Loucy (cell line): ENCODE measurements around the gene UQCRC1.

Experiments used
- H2AFZ ChIP-seq: fragments of 200-600 bp; sonication (generic); 2 replicates; pipeline ENCODE4 v1.6.0; 2016; ENCODE audit warnings: antibody characterized with exemption, mild to moderate bottlenecking, low read length, moderate library complexity
- H3F3A ChIP-seq: fragments of 200-600 bp; 2 replicates; pipeline ENCODE4 v1.6.0; 2016; ENCODE audit warnings: antibody characterized with exemption, low read depth, mild to moderate bottlenecking
- H3K27me3 ChIP-seq: fragments of 200-600 bp; sonication (generic); 2 replicates; pipeline ENCODE4 v1.6.1; 2014; ENCODE audit warnings: low read length, mild to moderate bottlenecking; ENCODE audit not compliant: insufficient read depth, poor library complexity, severe bottlenecking
- H3K36me3 ChIP-seq: fragments of 200-600 bp; sonication (generic); 2 replicates; pipeline ENCODE4 v1.6.1; 2016; ENCODE audit warnings: low read length; ENCODE audit not compliant: insufficient read depth
- H3K4me1 ChIP-seq: fragments of 200-600 bp; sonication (generic); 2 replicates; pipeline ENCODE4 v1.5.1; 2014; ENCODE audit warnings: low read length, mild to moderate bottlenecking; ENCODE audit not compliant: insufficient read depth, poor library complexity, severe bottlenecking
- H3K4me2 ChIP-seq: fragments of 200-600 bp; sonication (generic); 2 replicates; pipeline ENCODE4 v1.6.0; 2014; ENCODE audit warnings: antibody characterized with exemption, low read length, low read depth, mild to moderate bottlenecking; ENCODE audit not compliant: poor library complexity, severe bottlenecking
- H3K4me3 ChIP-seq: fragments of 200-600 bp; sonication (generic); 2 replicates; pipeline ENCODE4 v1.5.1; 2014; ENCODE audit warnings: low read length, mild to moderate bottlenecking, mixed read lengths; ENCODE audit not compliant: poor library complexity, severe bottlenecking
- H3K79me2 ChIP-seq: fragments of 200-600 bp; sonication (generic); 2 replicates; pipeline ENCODE4 v1.6.1; 2014; ENCODE audit warnings: low read length; ENCODE audit not compliant: insufficient read depth
- H3K9ac ChIP-seq: fragments of 200-600 bp; sonication (generic); 2 replicates; pipeline ENCODE4 v1.6.0; 2014; ENCODE audit warnings: mild to moderate bottlenecking, low read depth, low read length, moderate library complexity; ENCODE audit not compliant: poor library complexity, severe bottlenecking
- H3K9me2 ChIP-seq: fragments of 200-600 bp; sonication (generic); replicated peaks from 2 replicates; pipeline ENCODE4 v1.6.1; 2016; ENCODE audit warnings: low read depth, low read length, mixed read lengths
- H3K9me3 ChIP-seq: fragments of 200-600 bp; sonication (generic); 2 replicates; pipeline ENCODE4 v1.6.1; 2014; ENCODE audit warnings: mild to moderate bottlenecking, antibody characterized with exemption, low read length, low read depth; ENCODE audit not compliant: insufficient read depth
- H4K20me1 ChIP-seq: fragments of 200-600 bp; sonication (generic); 2 replicates; pipeline ENCODE4 v1.6.0; 2014; ENCODE audit warnings: antibody characterized with exemption, low read length, mild to moderate bottlenecking; ENCODE audit not compliant: insufficient read depth, poor library complexity, severe bottlenecking
- EZH2phosphoT487 ChIP-seq: fragments of 200-600 bp; IDR thresholded peaks from 2 replicates; pipeline ENCODE4 v1.6.1; 2018; ENCODE audit warnings: antibody characterized with exemption, mild to moderate bottlenecking, moderate library complexity, borderline replicate concordance
- TF ChIP-seq, protein P1 (sequence below): fragments of 200-600 bp; sonication (generic); conservative IDR thresholded peaks from 2 replicates; pipeline ENCODE4 v1.5.1; 2014; ENCODE audit warnings: mild to moderate bottlenecking, antibody characterized with exemption, low read length

The UQCRC1 gene

GRCh38 chr3:48628277-48629017, 19.0 kb upstream of the UQCRC1 start:
- Histone ChIP-seq H3K9ac (no peak overlapping the region), H3K4me3 (no peak overlapping the region), H3K4me2 (no peak overlapping the region), H3K36me3 (peaks cover 47% of the 10 kb centered on the region; the same call in 1 of the 2 replicates), H3K4me1 (peaks cover 19% of the 10 kb centered on the region), H4K20me1 (peaks cover 4% of the 10 kb centered on the region), H3K9me2 (no peaks in the 10 kb centered on the region), H3F3A (no peaks in the 10 kb centered on the region), H3K9me3 (no peaks in the 10 kb centered on the region), H2AFZ (no peak overlapping the region), H3K79me2 (peaks cover 17% of the 10 kb centered on the region; the same call in 1 of the 2 replicates), H3K27me3 (no peaks in the 10 kb centered on the region)
- TF ChIP-seq EZH2phosphoT487, result no peak
- TF ChIP-seq, protein P1, sequence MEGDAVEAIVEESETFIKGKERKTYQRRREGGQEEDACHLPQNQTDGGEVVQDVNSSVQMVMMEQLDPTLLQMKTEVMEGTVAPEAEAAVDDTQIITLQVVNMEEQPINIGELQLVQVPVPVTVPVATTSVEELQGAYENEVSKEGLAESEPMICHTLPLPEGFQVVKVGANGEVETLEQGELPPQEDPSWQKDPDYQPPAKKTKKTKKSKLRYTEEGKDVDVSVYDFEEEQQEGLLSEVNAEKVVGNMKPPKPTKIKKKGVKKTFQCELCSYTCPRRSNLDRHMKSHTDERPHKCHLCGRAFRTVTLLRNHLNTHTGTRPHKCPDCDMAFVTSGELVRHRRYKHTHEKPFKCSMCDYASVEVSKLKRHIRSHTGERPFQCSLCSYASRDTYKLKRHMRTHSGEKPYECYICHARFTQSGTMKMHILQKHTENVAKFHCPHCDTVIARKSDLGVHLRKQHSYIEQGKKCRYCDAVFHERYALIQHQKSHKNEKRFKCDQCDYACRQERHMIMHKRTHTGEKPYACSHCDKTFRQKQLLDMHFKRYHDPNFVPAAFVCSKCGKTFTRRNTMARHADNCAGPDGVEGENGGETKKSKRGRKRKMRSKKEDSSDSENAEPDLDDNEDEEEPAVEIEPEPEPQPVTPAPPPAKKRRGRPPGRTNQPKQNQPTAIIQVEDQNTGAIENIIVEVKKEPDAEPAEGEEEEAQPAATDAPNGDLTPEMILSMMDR, result no peak

- no peak overlapping the region for H3K4me3 ChIP-seq
- peaks cover 43% of the 10 kb centered on the region; the same call in 1 of the 2 replicates for H3K36me3 ChIP-seq
- no peak for TF ChIP-seq EZH2phosphoT487
- TF ChIP-seq, protein P1, result no peak
These were observed 16.2 kb upstream of the UQCRC1 start for GRCh38 chr3:48625600-48625999.

DNA sequence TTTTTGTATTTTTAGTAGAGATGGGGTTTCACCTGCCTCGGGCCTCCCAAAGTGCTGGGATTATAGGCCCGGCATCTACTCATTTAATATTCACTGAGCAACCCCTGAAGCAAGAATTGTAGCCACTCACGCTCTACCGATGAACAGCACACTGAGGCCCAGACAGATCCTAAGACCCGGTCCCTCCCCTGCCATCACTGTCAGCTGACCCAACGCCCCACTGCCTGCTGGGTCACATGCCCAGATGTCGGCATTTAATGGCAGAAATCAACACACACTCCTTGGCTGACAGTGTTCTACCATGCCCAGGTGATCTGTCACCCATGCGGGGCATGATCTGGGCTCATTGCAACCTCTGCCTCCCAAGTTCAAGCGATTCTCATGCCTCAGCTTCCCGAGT, 15.3 kb upstream of the UQCRC1 start:
- H3K4me2 ChIP-seq, result peak overlapping the region; percentile 67
- peaks cover 36% of the 10 kb centered on the region; the same call in 1 of the 2 replicates for H3K36me3 ChIP-seq
- H3K9me3 ChIP-seq, result no peaks in the 10 kb centered on the region
- H3K4me3 ChIP-seq, result peak overlapping the region; percentile 45
- H2AFZ ChIP-seq, result no peak overlapping the region
- H3K9me2 ChIP-seq, result no peaks in the 10 kb centered on the region
- H3K27me3 ChIP-seq, result no peaks in the 10 kb centered on the region
- no peak for TF ChIP-seq EZH2phosphoT487
- TF ChIP-seq, protein P1, result no peak
- H4K20me1 ChIP-seq, result no peaks in the 10 kb centered on the region
- no peaks in the 10 kb centered on the region for H3F3A ChIP-seq
- peak overlapping the region; percentile 55 for H3K9ac ChIP-seq
- H3K79me2 ChIP-seq, result no peaks in the 10 kb centered on the region
- peaks cover 19% of the 10 kb centered on the region for H3K4me1 ChIP-seq

More at GRCh38 chr3:48625600-48625999, 16.2 kb upstream of the UQCRC1 start:
- Histone ChIP-seq H3K9me2 (no peaks in the 10 kb centered on the region), H3K4me2 (no peak overlapping the region), H3K27me3 (no peaks in the 10 kb centered on the region), H3K9me3 (no peaks in the 10 kb centered on the region), H4K20me1 (no peaks in the 10 kb centered on the region), H2AFZ (no peak overlapping the region), H3K79me2 (no peaks in the 10 kb centered on the region), H3F3A (no peaks in the 10 kb centered on the region), H3K9ac (no peak overlapping the region), H3K4me1 (peaks cover 19% of the 10 kb centered on the region)
